GM12864 (cell line): Measurements from ENCODE around the gene KLRC3.
"Not testable (repeated sequence)": the region's sequence is repeated elsewhere in the genome, so short reads cannot be mapped to it uniquely, and the experiment has no call there.

ENCODE experiments used
- DNase-seq: peaks from one replicate; pipeline ENCODE4 v3.0.0-alpha.2; 2011; ENCODE audit warnings: low read depth
- H3K4me3 ChIP-seq: 2 replicates; pipeline ENCODE4 v1.5.1; 2011; ENCODE audit warnings: mild to moderate bottlenecking, low read depth, low read length, control low read depth
- TF ChIP-seq, protein P1 (sequence below): IDR thresholded peaks from 2 replicates; pipeline ENCODE4 v1.5.1; 2011; ENCODE audit warnings: low read depth, mild to moderate bottlenecking, moderate library complexity, low read length, control low read depth, inconsistent platforms; ENCODE audit errors: missing control alignments

Gene KLRC3

GRCh38 chr12:10368206-10369171, 51.9 kb downstream of the KLRC3 start:
- H3K4me3 ChIP-seq = no peak overlapping the region
- TF ChIP-seq, protein P1, sequence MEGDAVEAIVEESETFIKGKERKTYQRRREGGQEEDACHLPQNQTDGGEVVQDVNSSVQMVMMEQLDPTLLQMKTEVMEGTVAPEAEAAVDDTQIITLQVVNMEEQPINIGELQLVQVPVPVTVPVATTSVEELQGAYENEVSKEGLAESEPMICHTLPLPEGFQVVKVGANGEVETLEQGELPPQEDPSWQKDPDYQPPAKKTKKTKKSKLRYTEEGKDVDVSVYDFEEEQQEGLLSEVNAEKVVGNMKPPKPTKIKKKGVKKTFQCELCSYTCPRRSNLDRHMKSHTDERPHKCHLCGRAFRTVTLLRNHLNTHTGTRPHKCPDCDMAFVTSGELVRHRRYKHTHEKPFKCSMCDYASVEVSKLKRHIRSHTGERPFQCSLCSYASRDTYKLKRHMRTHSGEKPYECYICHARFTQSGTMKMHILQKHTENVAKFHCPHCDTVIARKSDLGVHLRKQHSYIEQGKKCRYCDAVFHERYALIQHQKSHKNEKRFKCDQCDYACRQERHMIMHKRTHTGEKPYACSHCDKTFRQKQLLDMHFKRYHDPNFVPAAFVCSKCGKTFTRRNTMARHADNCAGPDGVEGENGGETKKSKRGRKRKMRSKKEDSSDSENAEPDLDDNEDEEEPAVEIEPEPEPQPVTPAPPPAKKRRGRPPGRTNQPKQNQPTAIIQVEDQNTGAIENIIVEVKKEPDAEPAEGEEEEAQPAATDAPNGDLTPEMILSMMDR = no peak
- DNase-seq = no peak

DNA sequence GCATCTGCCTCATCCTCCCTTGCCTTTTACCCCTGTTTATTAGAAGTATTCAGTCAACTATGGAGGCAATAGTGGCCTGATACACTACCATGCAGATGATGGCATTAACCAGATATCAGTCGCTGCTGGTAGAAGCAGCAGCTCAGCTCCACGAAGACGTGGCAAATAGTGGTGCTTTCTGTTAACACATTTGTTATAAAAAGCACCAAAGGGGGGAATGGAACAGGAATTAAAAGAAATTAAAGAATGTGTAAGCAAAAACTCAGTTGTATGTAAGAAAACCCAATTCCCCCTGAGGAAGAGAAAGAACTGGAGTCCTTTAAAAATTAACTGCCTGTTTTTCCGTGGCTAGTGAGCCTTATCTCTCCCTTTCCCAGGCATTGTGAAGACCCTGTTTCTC, 52.7 kb downstream of the KLRC3 start:
- not testable (repeated sequence) for DNase-seq, H3K4me3 ChIP-seq

- TF ChIP-seq, protein P1 = no peak
- no peak overlapping the region for H3K4me3 ChIP-seq
- no peak for DNase-seq
Measured at GRCh38 chr12:10366875-10367274, 53.5 kb downstream of the KLRC3 start.

GRCh38 chr12:10365696-10366405, 54.5 kb downstream of the KLRC3 start:
- no peak for DNase-seq
- TF ChIP-seq, protein P1 = peak; percentile 14
- H3K4me3 ChIP-seq = no peak overlapping the region

DNA sequence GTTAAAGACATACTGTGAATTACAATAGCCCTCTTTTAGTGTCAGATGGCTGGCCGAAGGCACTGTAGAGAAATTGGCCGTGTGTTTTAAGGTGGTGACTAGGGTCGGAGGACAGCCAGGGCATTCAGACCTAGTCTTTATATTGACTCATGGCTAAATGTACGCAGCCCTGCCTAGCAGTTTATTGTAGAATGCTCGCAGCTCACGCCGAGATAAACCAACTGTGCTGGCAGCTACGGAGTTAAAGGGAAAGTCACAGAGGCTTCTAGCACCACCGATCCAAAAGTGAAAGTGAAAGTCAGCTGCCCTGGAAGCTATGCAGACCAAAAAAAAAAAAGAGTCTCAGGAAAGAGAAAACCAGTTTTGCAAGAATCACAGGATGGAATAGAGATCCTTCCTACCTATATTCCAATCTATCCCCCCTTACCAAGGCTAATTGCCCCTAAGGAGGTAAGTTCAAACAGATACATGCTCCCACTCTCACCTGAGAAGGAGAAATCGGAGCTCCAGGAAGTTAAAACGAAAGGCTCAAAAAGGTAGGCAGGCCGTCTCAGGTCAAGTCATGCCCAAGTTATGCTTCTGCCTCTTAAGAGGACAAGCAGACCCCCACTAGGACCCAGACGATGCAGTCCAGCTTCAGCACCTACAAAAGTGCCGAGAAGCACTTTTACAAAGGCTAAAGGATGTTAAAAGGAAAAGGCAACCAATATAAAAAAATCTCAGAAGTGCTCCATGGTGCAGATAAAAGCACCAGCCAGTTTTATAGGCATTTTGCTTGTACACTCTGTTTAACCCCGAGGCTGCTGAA, 55.4 kb downstream of the KLRC3 start:
- TF ChIP-seq, protein P1 = no peak
- peak; percentile 38 for DNase-seq
- H3K4me3 ChIP-seq = peak overlapping the region; percentile 60

DNA sequence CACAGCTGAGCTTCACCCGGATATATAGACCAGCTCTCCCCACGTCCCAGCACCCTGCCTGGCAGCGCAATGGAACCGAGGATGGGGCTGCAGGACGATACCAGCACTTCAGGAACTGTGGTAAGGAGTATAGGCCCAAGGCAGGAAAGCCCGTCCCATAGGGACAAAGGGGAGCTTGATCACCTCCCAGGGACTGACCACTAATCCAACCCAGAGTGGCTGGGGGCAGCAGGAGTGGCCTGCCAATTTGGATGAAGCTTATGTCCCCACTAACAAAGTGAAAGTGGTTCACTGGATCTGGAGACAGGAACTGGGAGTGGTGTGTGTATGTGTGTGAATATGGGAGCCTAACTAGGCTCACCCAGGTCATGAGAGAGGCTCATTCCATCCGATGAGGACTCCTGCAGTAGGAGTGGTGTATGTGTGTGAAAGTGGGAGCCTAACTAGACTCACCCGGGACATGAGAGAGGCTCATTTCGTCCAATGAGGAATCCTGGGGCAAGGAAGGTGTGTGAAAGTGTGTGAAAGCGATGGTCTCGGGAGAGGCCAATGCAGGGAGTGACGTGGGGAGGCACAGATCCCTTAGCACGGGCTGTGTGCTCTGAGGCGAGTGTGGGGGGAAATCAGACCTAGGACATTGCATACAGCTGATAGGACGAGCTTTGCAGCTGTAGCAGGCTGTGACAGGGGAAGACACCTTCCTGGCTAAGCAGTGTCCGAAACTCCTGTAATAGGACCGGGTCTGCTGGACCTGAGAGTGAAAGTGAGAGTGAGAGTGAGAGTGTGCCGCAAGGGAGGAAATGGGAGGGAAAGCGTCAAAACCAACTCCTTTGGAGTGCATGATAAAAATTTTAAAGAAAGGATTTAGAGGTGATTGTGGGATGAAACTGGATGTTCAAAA, 56.2 kb downstream of the KLRC3 start:
- TF ChIP-seq, protein P1 = no peak
- peak; percentile 36 for DNase-seq
- peak overlapping the region; percentile 60 for H3K4me3 ChIP-seq
